Hippocampal formation (tissue), 2 donors: ENCODE measurements around the gene NGEF.

Experiments
- DNase-seq, 2 donors: peaks; one replicate each; lab custom pipeline; 2025; lab: John Stamatoyannopoulos, UW

The NGEF gene

GRCh38 chr2:233044974-233045605 lies 32.0 kb upstream of the NGEF start:
- DNase-seq = peak in 1 of 2 donors; percentile 34

GRCh38 chr2:233042549-233042948 lies 29.5 kb upstream of the NGEF start:
- no peak for DNase-seq

- no peak for DNase-seq
Observed at GRCh38 chr2:233041722-233042323, 28.8 kb upstream of the NGEF start.

GRCh38 chr2:233040571-233040970 lies 27.5 kb upstream of the NGEF start:
- no peak for DNase-seq

- DNase-seq = no peak
Observed at GRCh38 chr2:233039846-233040530, 26.9 kb upstream of the NGEF start.

- no peak for DNase-seq
Observed at GRCh38 chr2:233039212-233039845, 26.3 kb upstream of the NGEF start.

GRCh38 chr2:233037078-233037477 lies 24.0 kb upstream of the NGEF start:
- DNase-seq = no peak

- no peak for DNase-seq
Observed at GRCh38 chr2:233036162-233036838, 23.2 kb upstream of the NGEF start.

- no peak for DNase-seq
Observed at GRCh38 chr2:233035426-233036161, 22.5 kb upstream of the NGEF start.

- no peak for DNase-seq
Observed at GRCh38 chr2:233034091-233034882, 21.2 kb upstream of the NGEF start.

GRCh38 chr2:233033672-233034071 lies 20.6 kb upstream of the NGEF start:
- no peak for DNase-seq

GRCh38 chr2:233032551-233033320 lies 19.7 kb upstream of the NGEF start, which contains the start of gene NEU2:
Gene NEU2 (plus strand): TSS chr2:233032672. CDS start chr2:233032672, 0 bp downstream.
- DNase-seq = no peak

- no peak for DNase-seq
Observed at GRCh38 chr2:233031556-233032500, 18.8 kb upstream of the NGEF start.

- DNase-seq = no peak
Observed at GRCh38 chr2:233029321-233029720, 16.3 kb upstream of the NGEF start.

GRCh38 chr2:233026198-233026813 lies 13.2 kb upstream of the NGEF start:
- DNase-seq = no peak

GRCh38 chr2:233025706-233026105 lies 12.7 kb upstream of the NGEF start:
- no peak for DNase-seq

GRCh38 chr2:233023761-233024410 lies 10.8 kb upstream of the NGEF start:
- no peak for DNase-seq
